Measurements from ENCODE around the gene SGTA. TPM values are rescaled to one million over a fixed set of nuclear protein-coding genes. Genes with fewer than 3 reads are reported as not detected.

SGTA gene
- total and polyA plus RNA-seq, 2 experiments from 2014 or later, result 71.6 to 102 TPM

DNA sequence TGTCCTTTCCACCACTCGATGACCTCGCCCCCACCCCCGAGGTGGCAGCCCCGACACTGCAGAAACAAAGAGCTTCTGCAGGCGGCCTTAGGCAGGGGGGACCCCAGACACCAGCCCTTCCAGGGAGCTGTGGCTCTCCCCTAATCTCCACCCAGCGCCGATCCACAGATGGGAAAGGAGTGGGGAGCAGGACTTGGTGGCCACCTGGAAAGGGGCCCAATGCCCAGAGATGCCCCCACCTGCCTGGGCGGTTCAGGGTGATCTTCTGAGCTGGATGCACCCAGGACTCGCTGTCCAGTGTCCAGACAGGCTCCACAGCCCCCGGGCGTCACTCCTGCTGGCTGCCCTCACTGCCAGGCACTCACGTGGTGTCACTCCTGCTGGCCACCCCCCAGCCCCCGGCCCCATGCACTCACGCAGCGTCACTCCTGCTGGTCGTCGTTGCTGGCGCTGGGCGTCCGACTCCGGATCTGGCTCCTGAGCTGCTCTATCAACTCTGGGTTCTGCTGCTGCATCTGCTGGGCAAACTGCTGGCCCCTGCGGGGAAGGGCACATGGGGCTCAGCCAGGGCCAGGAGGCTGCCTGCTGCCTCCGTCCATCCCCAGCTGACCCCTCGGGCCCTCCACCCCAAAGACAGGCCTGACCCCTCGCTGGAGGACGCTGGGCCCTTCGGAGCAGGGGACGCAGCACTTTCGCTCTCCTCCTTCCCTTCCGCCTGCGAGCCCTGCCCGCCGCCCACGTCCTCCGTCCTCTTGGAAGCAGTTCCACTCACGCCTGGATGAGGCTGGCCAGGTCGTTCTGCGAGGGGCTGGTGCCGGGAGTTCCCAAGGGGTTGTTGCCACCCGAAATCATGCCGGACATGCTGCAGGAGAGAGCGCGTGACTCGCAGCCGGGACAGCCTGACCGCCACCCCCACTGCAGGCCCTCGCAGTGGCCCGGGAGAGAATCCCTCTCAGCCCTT lies 25.9 kb downstream of the SGTA start (continued):
- TF ChIP-seq, protein P1, sequence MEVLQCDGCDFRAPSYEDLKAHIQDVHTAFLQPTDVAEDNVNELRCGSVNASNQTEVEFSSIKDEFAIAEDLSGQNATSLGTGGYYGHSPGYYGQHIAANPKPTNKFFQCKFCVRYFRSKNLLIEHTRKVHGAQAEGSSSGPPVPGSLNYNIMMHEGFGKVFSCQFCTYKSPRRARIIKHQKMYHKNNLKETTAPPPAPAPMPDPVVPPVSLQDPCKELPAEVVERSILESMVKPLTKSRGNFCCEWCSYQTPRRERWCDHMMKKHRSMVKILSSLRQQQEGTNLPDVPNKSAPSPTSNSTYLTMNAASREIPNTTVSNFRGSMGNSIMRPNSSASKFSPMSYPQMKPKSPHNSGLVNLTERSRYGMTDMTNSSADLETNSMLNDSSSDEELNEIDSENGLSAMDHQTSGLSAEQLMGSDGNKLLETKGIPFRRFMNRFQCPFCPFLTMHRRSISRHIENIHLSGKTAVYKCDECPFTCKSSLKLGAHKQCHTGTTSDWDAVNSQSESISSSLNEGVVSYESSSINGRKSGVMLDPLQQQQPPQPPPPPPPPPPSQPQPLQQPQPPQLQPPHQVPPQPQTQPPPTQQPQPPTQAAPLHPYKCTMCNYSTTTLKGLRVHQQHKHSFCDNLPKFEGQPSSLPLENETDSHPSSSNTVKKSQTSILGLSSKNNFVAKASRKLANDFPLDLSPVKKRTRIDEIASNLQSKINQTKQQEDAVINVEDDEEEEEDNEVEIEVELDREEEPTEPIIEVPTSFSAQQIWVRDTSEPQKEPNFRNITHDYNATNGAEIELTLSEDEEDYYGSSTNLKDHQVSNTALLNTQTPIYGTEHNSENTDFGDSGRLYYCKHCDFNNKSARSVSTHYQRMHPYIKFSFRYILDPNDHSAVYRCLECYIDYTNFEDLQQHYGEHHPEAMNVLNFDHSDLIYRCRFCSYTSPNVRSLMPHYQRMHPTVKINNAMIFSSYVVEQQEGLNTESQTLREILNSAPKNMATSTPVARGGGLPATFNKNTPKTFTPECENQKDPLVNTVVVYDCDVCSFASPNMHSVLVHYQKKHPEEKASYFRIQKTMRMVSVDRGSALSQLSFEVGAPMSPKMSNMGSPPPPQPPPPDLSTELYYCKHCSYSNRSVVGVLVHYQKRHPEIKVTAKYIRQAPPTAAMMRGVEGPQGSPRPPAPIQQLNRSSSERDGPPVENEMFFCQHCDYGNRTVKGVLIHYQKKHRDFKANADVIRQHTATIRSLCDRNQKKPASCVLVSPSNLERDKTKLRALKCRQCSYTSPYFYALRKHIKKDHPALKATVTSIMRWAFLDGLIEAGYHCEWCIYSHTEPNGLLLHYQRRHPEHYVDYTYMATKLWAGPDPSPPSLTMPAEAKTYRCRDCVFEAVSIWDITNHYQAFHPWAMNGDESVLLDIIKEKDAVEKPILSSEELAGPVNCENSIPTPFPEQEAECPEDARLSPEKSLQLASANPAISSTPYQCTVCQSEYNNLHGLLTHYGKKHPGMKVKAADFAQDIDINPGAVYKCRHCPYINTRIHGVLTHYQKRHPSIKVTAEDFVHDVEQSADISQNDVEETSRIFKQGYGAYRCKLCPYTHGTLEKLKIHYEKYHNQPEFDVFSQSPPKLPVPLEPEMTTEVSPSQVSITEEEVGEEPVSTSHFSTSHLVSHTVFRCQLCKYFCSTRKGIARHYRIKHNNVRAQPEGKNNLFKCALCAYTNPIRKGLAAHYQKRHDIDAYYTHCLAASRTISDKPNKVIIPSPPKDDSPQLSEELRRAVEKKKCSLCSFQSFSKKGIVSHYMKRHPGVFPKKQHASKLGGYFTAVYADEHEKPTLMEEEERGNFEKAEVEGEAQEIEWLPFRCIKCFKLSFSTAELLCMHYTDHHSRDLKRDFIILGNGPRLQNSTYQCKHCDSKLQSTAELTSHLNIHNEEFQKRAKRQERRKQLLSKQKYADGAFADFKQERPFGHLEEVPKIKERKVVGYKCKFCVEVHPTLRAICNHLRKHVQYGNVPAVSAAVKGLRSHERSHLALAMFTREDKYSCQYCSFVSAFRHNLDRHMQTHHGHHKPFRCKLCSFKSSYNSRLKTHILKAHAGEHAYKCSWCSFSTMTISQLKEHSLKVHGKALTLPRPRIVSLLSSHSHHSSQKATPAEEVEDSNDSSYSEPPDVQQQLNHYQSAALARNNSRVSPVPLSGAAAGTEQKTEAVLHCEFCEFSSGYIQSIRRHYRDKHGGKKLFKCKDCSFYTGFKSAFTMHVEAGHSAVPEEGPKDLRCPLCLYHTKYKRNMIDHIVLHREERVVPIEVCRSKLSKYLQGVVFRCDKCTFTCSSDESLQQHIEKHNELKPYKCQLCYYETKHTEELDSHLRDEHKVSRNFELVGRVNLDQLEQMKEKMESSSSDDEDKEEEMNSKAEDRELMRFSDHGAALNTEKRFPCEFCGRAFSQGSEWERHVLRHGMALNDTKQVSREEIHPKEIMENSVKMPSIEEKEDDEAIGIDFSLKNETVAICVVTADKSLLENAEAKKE (CRISPR knock-in tag; IDR thresholded peaks at IDR 0.05), result no peak
- TF ChIP-seq STAT1 (IDR thresholded peaks at IDR 0.05; ENCODE audit: unreplicated experiment) (no peak), JUNB (IDR thresholded peaks at IDR 0.05; ENCODE audit: unreplicated experiment) (no peak), NANOG (IDR thresholded peaks at IDR 0.05; ENCODE audit: borderline replicate concordance) (no peak), ZNF114 (CRISPR knock-in tag; IDR thresholded peaks at IDR 0.05) (no peak), ZNF331 (CRISPR knock-in tag; IDR thresholded peaks at IDR 0.05; ENCODE audit: low read depth) (no peak)

- Histone ChIP-seq H3K9me2 (ENCODE audit: insufficient read depth) (no peaks in the 10 kb centered on the region), H4K20me1 (replicated peaks; ENCODE audit: insufficient read depth) (no peaks in the 10 kb centered on the region; the same call in 1 of the 2 replicates), H3K4me3 (no peak overlapping the region), H3K4me2 (no peak overlapping the region), H2AFZ (no peak overlapping the region), H3K36me3 (ENCODE audit: insufficient read depth) (peaks cover 6% of the 10 kb centered on the region), H3K79me2 (replicated peaks; ENCODE audit: insufficient read depth) (no peaks in the 10 kb centered on the region), H3K27ac (ENCODE audit: low read depth) (no peak overlapping the region), H3K4me1 (ENCODE audit: insufficient read depth) (no peaks in the 10 kb centered on the region), H3K27me3 (ENCODE audit: insufficient read depth) (no peaks in the 10 kb centered on the region), H3F3A (replicated peaks; ENCODE audit: low read depth) (no peaks in the 10 kb centered on the region)
- Mint-ChIP-seq H3K4me1 (no peaks in the 10 kb centered on the region), H3K4me3 (no peak overlapping the region), H3K27me3 (ENCODE audit: insufficient read depth, low read depth, poor library complexity) (peaks cover 11% of the 10 kb centered on the region), H3K36me3 (ENCODE audit: low read depth) (peaks cover 59% of the 10 kb centered on the region), H3K27ac (no peak overlapping the region), H3K9me3 (no peaks in the 10 kb centered on the region)
- DNase-seq (ENCODE audit: low spot score) (no peak), ATAC-seq (no peak)
- TF ChIP-seq, protein P1 (CRISPR knock-in tag; IDR thresholded peaks at IDR 0.05), result no peak
- TF ChIP-seq, protein P2, sequence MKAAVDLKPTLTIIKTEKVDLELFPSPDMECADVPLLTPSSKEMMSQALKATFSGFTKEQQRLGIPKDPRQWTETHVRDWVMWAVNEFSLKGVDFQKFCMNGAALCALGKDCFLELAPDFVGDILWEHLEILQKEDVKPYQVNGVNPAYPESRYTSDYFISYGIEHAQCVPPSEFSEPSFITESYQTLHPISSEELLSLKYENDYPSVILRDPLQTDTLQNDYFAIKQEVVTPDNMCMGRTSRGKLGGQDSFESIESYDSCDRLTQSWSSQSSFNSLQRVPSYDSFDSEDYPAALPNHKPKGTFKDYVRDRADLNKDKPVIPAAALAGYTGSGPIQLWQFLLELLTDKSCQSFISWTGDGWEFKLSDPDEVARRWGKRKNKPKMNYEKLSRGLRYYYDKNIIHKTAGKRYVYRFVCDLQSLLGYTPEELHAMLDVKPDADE (IDR thresholded peaks at IDR 0.05), result no peak
These were observed 26.6 kb downstream of the SGTA start for GRCh38 chr19:2756477-2756876.
